ENCODE results near the gene THAP5.
"Not testable (repeated sequence)": the region's sequence is repeated elsewhere in the genome, so short reads cannot be mapped to it uniquely, and the experiment has no call there.

GRCh38 chr7:108538685-108539084, 30.8 kb downstream of the THAP5 start:
- TF ChIP-seq, protein P1, sequence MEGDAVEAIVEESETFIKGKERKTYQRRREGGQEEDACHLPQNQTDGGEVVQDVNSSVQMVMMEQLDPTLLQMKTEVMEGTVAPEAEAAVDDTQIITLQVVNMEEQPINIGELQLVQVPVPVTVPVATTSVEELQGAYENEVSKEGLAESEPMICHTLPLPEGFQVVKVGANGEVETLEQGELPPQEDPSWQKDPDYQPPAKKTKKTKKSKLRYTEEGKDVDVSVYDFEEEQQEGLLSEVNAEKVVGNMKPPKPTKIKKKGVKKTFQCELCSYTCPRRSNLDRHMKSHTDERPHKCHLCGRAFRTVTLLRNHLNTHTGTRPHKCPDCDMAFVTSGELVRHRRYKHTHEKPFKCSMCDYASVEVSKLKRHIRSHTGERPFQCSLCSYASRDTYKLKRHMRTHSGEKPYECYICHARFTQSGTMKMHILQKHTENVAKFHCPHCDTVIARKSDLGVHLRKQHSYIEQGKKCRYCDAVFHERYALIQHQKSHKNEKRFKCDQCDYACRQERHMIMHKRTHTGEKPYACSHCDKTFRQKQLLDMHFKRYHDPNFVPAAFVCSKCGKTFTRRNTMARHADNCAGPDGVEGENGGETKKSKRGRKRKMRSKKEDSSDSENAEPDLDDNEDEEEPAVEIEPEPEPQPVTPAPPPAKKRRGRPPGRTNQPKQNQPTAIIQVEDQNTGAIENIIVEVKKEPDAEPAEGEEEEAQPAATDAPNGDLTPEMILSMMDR (IDR thresholded peaks at IDR 0.05) = not testable (repeated sequence)
- TF ChIP-seq SIN3A (IDR thresholded peaks at IDR 0.05; ENCODE audit: borderline replicate concordance, insufficient read depth, low read depth, low read length); REST (IDR thresholded peaks at IDR 0.05; ENCODE audit: insufficient read depth in 1 of 2, low read depth in 2 of 2, low read length in 1 of 2); TCF7L2 (IDR thresholded peaks at IDR 0.05; ENCODE audit: low read depth, low read length); POLR2AphosphoS5 (IDR thresholded peaks at IDR 0.05; ENCODE audit: low read depth, low read length): not testable (repeated sequence)

Measured in Panc1 (cell line).